Keratinocyte (primary cell): Measurements from ENCODE around the gene TMEM132C.

Source experiments
- EZH2 ChIP-seq: IDR thresholded peaks from one replicate; pipeline ENCODE4 v1.6.1; 2012; ENCODE audit warnings: inconsistent platforms, mild to moderate bottlenecking, low read length, moderate library complexity
- TF ChIP-seq, protein P1 (sequence below), 3 experiments: IDR thresholded peaks in 1 of 3; conservative IDR thresholded peaks in 1 of 3; optimal IDR thresholded peaks in 1 of 3; 2 replicates in 2 of 3; 3 replicates in 1 of 3; pipeline versions ENCODE3 to v1.5.1; 2011; ENCODE audit warnings: low read length in 3 of 3, mild to moderate bottlenecking in 3 of 3, moderate library complexity in 2 of 3, control low read depth in 1 of 3, inconsistent platforms in 1 of 3; ENCODE audit not compliant: insufficient read depth in 2 of 3; ENCODE audit errors: extremely low read depth in 1 of 3

- TF ChIP-seq, protein P1, sequence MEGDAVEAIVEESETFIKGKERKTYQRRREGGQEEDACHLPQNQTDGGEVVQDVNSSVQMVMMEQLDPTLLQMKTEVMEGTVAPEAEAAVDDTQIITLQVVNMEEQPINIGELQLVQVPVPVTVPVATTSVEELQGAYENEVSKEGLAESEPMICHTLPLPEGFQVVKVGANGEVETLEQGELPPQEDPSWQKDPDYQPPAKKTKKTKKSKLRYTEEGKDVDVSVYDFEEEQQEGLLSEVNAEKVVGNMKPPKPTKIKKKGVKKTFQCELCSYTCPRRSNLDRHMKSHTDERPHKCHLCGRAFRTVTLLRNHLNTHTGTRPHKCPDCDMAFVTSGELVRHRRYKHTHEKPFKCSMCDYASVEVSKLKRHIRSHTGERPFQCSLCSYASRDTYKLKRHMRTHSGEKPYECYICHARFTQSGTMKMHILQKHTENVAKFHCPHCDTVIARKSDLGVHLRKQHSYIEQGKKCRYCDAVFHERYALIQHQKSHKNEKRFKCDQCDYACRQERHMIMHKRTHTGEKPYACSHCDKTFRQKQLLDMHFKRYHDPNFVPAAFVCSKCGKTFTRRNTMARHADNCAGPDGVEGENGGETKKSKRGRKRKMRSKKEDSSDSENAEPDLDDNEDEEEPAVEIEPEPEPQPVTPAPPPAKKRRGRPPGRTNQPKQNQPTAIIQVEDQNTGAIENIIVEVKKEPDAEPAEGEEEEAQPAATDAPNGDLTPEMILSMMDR (optimal IDR thresholded peaks at IDR 0.05 in 1 of 3, IDR thresholded peaks at IDR 0.05 in 1 of 3, conservative IDR thresholded peaks at IDR 0.05 in 1 of 3; ENCODE audit: extremely low read depth in 1 of 3, insufficient read depth in 2 of 3, low read length in 3 of 3) = no peak
- no peak for TF ChIP-seq EZH2
Measured at GRCh38 chr12:128509170-128509569, 242.2 kb downstream of the TMEM132C start.
